ENCODE results near the gene TNFRSF1B. TPM values are rescaled to one million over a fixed set of nuclear protein-coding genes. Genes with fewer than 3 reads are reported as not detected.

Gene TNFRSF1B
- polyA plus RNA-seq, 2 donors = 1.8 to 3.4 TPM

GRCh38 chr1:12180903-12181302 lies 14.1 kb downstream of the TNFRSF1B start:
- Histone ChIP-seq H3K27me3 (ENCODE audit: control insufficient read depth in 1 of 2, insufficient read depth in 2 of 2, low read length in 2 of 2) (no peaks in the 10 kb centered on the region), H3K4me3 (ENCODE audit: low read depth in 1 of 2, low read length in 2 of 2) (no peak overlapping the region), H3K27ac (ENCODE audit: low read depth in 2 of 2, low read length in 1 of 2) (peak overlapping the region in 1 of 2 donors; percentile 54), H3K9me3 (ENCODE audit: control insufficient read depth in 2 of 2, insufficient read depth in 1 of 2, low read depth in 1 of 2, low read length in 1 of 2) (no peaks in the 10 kb centered on the region), H3K36me3 (ENCODE audit: control insufficient read depth in 2 of 2, insufficient read depth in 2 of 2, low read length in 1 of 2) (no peaks in the 10 kb centered on the region), H3K4me1 (ENCODE audit: control insufficient read depth in 2 of 2, insufficient read depth in 2 of 2, low read length in 1 of 2) (peaks cover 2 to 6% of the 10 kb centered on the region in 2 donors)
- 70 to 76% methylated on average over 7 of the region's 7 CpGs for WGBS, 2 donors

GRCh38 chr1:12181568-12181967 lies 14.8 kb downstream of the TNFRSF1B start:
- no peak overlapping the region for H3K4me3 ChIP-seq (ENCODE audit: low read depth in 1 of 2, low read length in 2 of 2)
- H3K27ac ChIP-seq (ENCODE audit: low read depth in 2 of 2, low read length in 1 of 2) = peak overlapping the region in 1 of 2 donors; percentile 20
- H3K27me3 ChIP-seq (ENCODE audit: control insufficient read depth in 1 of 2, insufficient read depth in 2 of 2, low read length in 2 of 2) = no peaks in the 10 kb centered on the region
- H3K9me3 ChIP-seq (ENCODE audit: control insufficient read depth in 2 of 2, insufficient read depth in 1 of 2, low read depth in 1 of 2, low read length in 1 of 2) = no peaks in the 10 kb centered on the region
- peaks cover 2 to 10% of the 10 kb centered on the region in 2 donors for H3K4me1 ChIP-seq (ENCODE audit: control insufficient read depth in 2 of 2, insufficient read depth in 2 of 2, low read length in 1 of 2)
- WGBS, 2 donors = 90 to 92% methylated on average over 7 of the region's 7 CpGs
- no peaks in the 10 kb centered on the region for H3K36me3 ChIP-seq (ENCODE audit: control insufficient read depth in 2 of 2, insufficient read depth in 2 of 2, low read length in 1 of 2)

GRCh38 chr1:12182410-12182984 lies 15.7 kb downstream of the TNFRSF1B start:
- H3K4me3 ChIP-seq (ENCODE audit: low read depth in 1 of 2, low read length in 2 of 2) = no peak overlapping the region
- no peaks in the 10 kb centered on the region for H3K9me3 ChIP-seq (ENCODE audit: control insufficient read depth in 2 of 2, insufficient read depth in 1 of 2, low read depth in 1 of 2, low read length in 1 of 2)
- no peaks in the 10 kb centered on the region for H3K36me3 ChIP-seq (ENCODE audit: control insufficient read depth in 2 of 2, insufficient read depth in 2 of 2, low read length in 1 of 2)
- WGBS, 2 donors = 50 to 54% methylated on average over 4 of the region's 4 CpGs
- no peaks in the 10 kb centered on the region for H3K27me3 ChIP-seq (ENCODE audit: control insufficient read depth in 1 of 2, insufficient read depth in 2 of 2, low read length in 2 of 2)
- H3K4me1 ChIP-seq (ENCODE audit: control insufficient read depth in 2 of 2, insufficient read depth in 2 of 2, low read length in 1 of 2) = peaks cover 2 to 10% of the 10 kb centered on the region in 2 donors
- no peak overlapping the region for H3K27ac ChIP-seq (ENCODE audit: low read depth in 2 of 2, low read length in 1 of 2)

GRCh38 chr1:12183095-12183794 lies 16.5 kb downstream of the TNFRSF1B start:
- H3K4me1 ChIP-seq (ENCODE audit: control insufficient read depth in 2 of 2, insufficient read depth in 2 of 2, low read length in 1 of 2) = peaks cover 0 to 10% of the 10 kb centered on the region in 2 donors
- no peaks in the 10 kb centered on the region for H3K36me3 ChIP-seq (ENCODE audit: control insufficient read depth in 2 of 2, insufficient read depth in 2 of 2, low read length in 1 of 2)
- H3K27me3 ChIP-seq (ENCODE audit: control insufficient read depth in 1 of 2, insufficient read depth in 2 of 2, low read length in 2 of 2) = no peaks in the 10 kb centered on the region
- no peak overlapping the region for H3K4me3 ChIP-seq (ENCODE audit: low read depth in 1 of 2, low read length in 2 of 2)
- 90 to 95% methylated on average over 7 of the region's 7 CpGs for WGBS, 2 donors
- H3K27ac ChIP-seq (ENCODE audit: low read depth in 2 of 2, low read length in 1 of 2) = no peak overlapping the region
- no peaks in the 10 kb centered on the region for H3K9me3 ChIP-seq (ENCODE audit: control insufficient read depth in 2 of 2, insufficient read depth in 1 of 2, low read depth in 1 of 2, low read length in 1 of 2)

- Histone ChIP-seq H3K27ac (ENCODE audit: low read depth in 2 of 2, low read length in 1 of 2) (peak overlapping the region; percentile 70 to 81), H3K36me3 (ENCODE audit: control insufficient read depth in 2 of 2, insufficient read depth in 2 of 2, low read length in 1 of 2) (no peaks in the 10 kb centered on the region), H3K27me3 (ENCODE audit: control insufficient read depth in 1 of 2, insufficient read depth in 2 of 2, low read length in 2 of 2) (no peaks in the 10 kb centered on the region), H3K4me3 (ENCODE audit: low read depth in 1 of 2, low read length in 2 of 2) (no peak overlapping the region), H3K4me1 (ENCODE audit: control insufficient read depth in 2 of 2, insufficient read depth in 2 of 2, low read length in 1 of 2) (peaks cover 0 to 10% of the 10 kb centered on the region in 2 donors), H3K9me3 (ENCODE audit: control insufficient read depth in 2 of 2, insufficient read depth in 1 of 2, low read depth in 1 of 2, low read length in 1 of 2) (no peaks in the 10 kb centered on the region)
- WGBS, 2 donors = 34 to 39% methylated on average over 10 of the region's 10 CpGs
Observed at GRCh38 chr1:12184008-12184681, 17.4 kb downstream of the TNFRSF1B start.

GRCh38 chr1:12185036-12185917 lies 18.5 kb downstream of the TNFRSF1B start:
- H3K4me1 ChIP-seq (ENCODE audit: control insufficient read depth in 2 of 2, insufficient read depth in 2 of 2, low read length in 1 of 2) = peaks cover 0 to 10% of the 10 kb centered on the region in 2 donors
- WGBS, 2 donors = 73% methylated on average over 19 of the region's 19 CpGs

GRCh38 chr1:12185918-12186678 lies 19.3 kb downstream of the TNFRSF1B start:
- H3K4me1 ChIP-seq (ENCODE audit: control insufficient read depth in 2 of 2, insufficient read depth in 2 of 2, low read length in 1 of 2) = peaks cover 0 to 10% of the 10 kb centered on the region in 2 donors
- peak overlapping the region; percentile 37 to 40 for H3K27ac ChIP-seq (ENCODE audit: low read depth in 2 of 2, low read length in 1 of 2)
- no peaks in the 10 kb centered on the region for H3K27me3 ChIP-seq (ENCODE audit: control insufficient read depth in 1 of 2, insufficient read depth in 2 of 2, low read length in 2 of 2)
- H3K9me3 ChIP-seq (ENCODE audit: control insufficient read depth in 2 of 2, insufficient read depth in 1 of 2, low read depth in 1 of 2, low read length in 1 of 2) = no peaks in the 10 kb centered on the region
- no peaks in the 10 kb centered on the region for H3K36me3 ChIP-seq (ENCODE audit: control insufficient read depth in 2 of 2, insufficient read depth in 2 of 2, low read length in 1 of 2)
- H3K4me3 ChIP-seq (ENCODE audit: low read depth in 1 of 2, low read length in 2 of 2) = no peak overlapping the region
- WGBS, 2 donors = 58 to 61% methylated on average over 13 of the region's 13 CpGs

More at GRCh38 chr1:12185036-12185917, 18.5 kb downstream of the TNFRSF1B start:
- Histone ChIP-seq H3K9me3 (ENCODE audit: control insufficient read depth in 2 of 2, insufficient read depth in 1 of 2, low read depth in 1 of 2, low read length in 1 of 2) (no peaks in the 10 kb centered on the region), H3K27ac (ENCODE audit: low read depth in 2 of 2, low read length in 1 of 2) (peak overlapping the region; percentile 40 to 70), H3K4me3 (ENCODE audit: low read depth in 1 of 2, low read length in 2 of 2) (no peak overlapping the region), H3K36me3 (ENCODE audit: control insufficient read depth in 2 of 2, insufficient read depth in 2 of 2, low read length in 1 of 2) (no peaks in the 10 kb centered on the region), H3K27me3 (ENCODE audit: control insufficient read depth in 1 of 2, insufficient read depth in 2 of 2, low read length in 2 of 2) (no peaks in the 10 kb centered on the region)

- Histone ChIP-seq H3K36me3 (ENCODE audit: control insufficient read depth in 2 of 2, insufficient read depth in 2 of 2, low read length in 1 of 2) (peaks cover 0 to 2% of the 10 kb centered on the region in 2 donors), H3K4me1 (ENCODE audit: control insufficient read depth in 2 of 2, insufficient read depth in 2 of 2, low read length in 1 of 2) (peaks cover 0 to 10% of the 10 kb centered on the region in 2 donors), H3K4me3 (ENCODE audit: low read depth in 1 of 2, low read length in 2 of 2) (no peak overlapping the region), H3K9me3 (ENCODE audit: control insufficient read depth in 2 of 2, insufficient read depth in 1 of 2, low read depth in 1 of 2, low read length in 1 of 2) (no peaks in the 10 kb centered on the region), H3K27ac (ENCODE audit: low read depth in 2 of 2, low read length in 1 of 2) (no peak overlapping the region), H3K27me3 (ENCODE audit: control insufficient read depth in 1 of 2, insufficient read depth in 2 of 2, low read length in 2 of 2) (no peaks in the 10 kb centered on the region)
- WGBS, 2 donors = 54 to 72% methylated on average over 4 of the region's 4 CpGs
Observed at GRCh38 chr1:12186679-12186985, 19.8 kb downstream of the TNFRSF1B start.
